HEK293 (cell line): ENCODE measurements around the gene MRPS2.

Experiments
- BCL6B ChIP-seq: fragments of 450-650 bp; formaldehyde crosslinking; IDR thresholded peaks from 2 replicates; pipeline ENCODE4 v1.5.1; 2017; ENCODE audit warnings: missing biosample characterization, missing genetic modification characterization
- HOXA7 ChIP-seq: sonication (generic); formaldehyde crosslinking; IDR thresholded peaks from 2 replicates; pipeline ENCODE4 v1.8.1; 2022; ENCODE audit warnings: missing genetic modification reagents, borderline replicate concordance
- MYNN ChIP-seq: fragments of 450-650 bp; formaldehyde crosslinking; IDR thresholded peaks from 2 replicates; pipeline ENCODE4 v1.5.1; 2016; ENCODE audit warnings: missing biosample characterization, missing genetic modification characterization, borderline replicate concordance
- MZF1 ChIP-seq: fragments of 450-650 bp; formaldehyde crosslinking; IDR thresholded peaks from 2 replicates; pipeline ENCODE4 v1.5.1; 2017; ENCODE audit warnings: missing biosample characterization, missing genetic modification characterization, borderline replicate concordance
- RBAK ChIP-seq: fragments of 450-650 bp; formaldehyde crosslinking; IDR thresholded peaks from 2 replicates; pipeline ENCODE4 v1.5.1; 2016; ENCODE audit warnings: missing biosample characterization, missing genetic modification characterization
- SCRT2 ChIP-seq: fragments of 450-650 bp; formaldehyde crosslinking; IDR thresholded peaks from 2 replicates; pipeline ENCODE4 v1.5.1; 2016; ENCODE audit warnings: missing biosample characterization, missing genetic modification characterization
- SETDB1 ChIP-seq: IDR thresholded peaks from one replicate; pipeline ENCODE4 v1.6.1; 2017; ENCODE audit warnings: mild to moderate bottlenecking, low read length, moderate library complexity, mixed read lengths; ENCODE audit not compliant: insufficient read length
- SP3 ChIP-seq: fragments of 450-650 bp; formaldehyde crosslinking; IDR thresholded peaks from 2 replicates; pipeline ENCODE4 v1.5.1; 2016; ENCODE audit warnings: missing biosample characterization, missing genetic modification characterization
- SP7 ChIP-seq: fragments of 450-650 bp; formaldehyde crosslinking; IDR thresholded peaks from 2 replicates; pipeline ENCODE4 v1.5.1; 2016; ENCODE audit warnings: missing biosample characterization, missing genetic modification characterization
- YY1 ChIP-seq: fragments of 450-650 bp; formaldehyde crosslinking; IDR thresholded peaks from 2 replicates; pipeline ENCODE4 v1.5.1; 2018; ENCODE audit warnings: missing biosample characterization, missing genetic modification characterization
- ZBTB8A ChIP-seq: fragments of 450-650 bp; formaldehyde crosslinking; IDR thresholded peaks from 2 replicates; pipeline ENCODE4 v1.5.1; 2016; ENCODE audit warnings: missing biosample characterization, missing genetic modification characterization
- ZIC2 ChIP-seq: fragments of 450-650 bp; formaldehyde crosslinking; IDR thresholded peaks from 2 replicates; pipeline ENCODE4 v1.5.1; 2016; ENCODE audit warnings: missing biosample characterization, missing genetic modification characterization
- ZNF140 ChIP-seq: fragments of 450-650 bp; formaldehyde crosslinking; IDR thresholded peaks from 2 replicates; pipeline ENCODE4 v1.5.1; 2016; ENCODE audit warnings: missing biosample characterization, missing genetic modification characterization
- ZNF148 ChIP-seq: fragments of 450-650 bp; formaldehyde crosslinking; IDR thresholded peaks from 2 replicates; pipeline ENCODE4 v1.5.0; 2017; ENCODE audit warnings: missing biosample characterization, missing genetic modification characterization, borderline replicate concordance
- ZNF175 ChIP-seq: fragments of 450-650 bp; formaldehyde crosslinking; IDR thresholded peaks from 2 replicates; pipeline ENCODE4 v1.5.1; 2016; ENCODE audit warnings: missing biosample characterization, missing genetic modification characterization
- ZNF184 ChIP-seq: fragments of 450-650 bp; IDR thresholded peaks from 2 replicates; pipeline ENCODE4 v1.5.1; 2018; ENCODE audit warnings: missing biosample characterization, mild to moderate bottlenecking, missing genetic modification characterization
- ZNF19 ChIP-seq: fragments of 450-650 bp; formaldehyde crosslinking; IDR thresholded peaks from 2 replicates; pipeline ENCODE4; 2016; ENCODE audit warnings: missing biosample characterization, missing genetic modification characterization, low read depth
- ZNF221 ChIP-seq: fragments of 450-650 bp; formaldehyde crosslinking; IDR thresholded peaks from 2 replicates; pipeline ENCODE4 v1.5.1; 2017; ENCODE audit warnings: missing biosample characterization, missing genetic modification characterization, borderline replicate concordance
- ZNF26 ChIP-seq: fragments of 450-650 bp; formaldehyde crosslinking; IDR thresholded peaks from 2 replicates; pipeline ENCODE4 v1.5.1; 2016; ENCODE audit warnings: missing biosample characterization, missing genetic modification characterization
- ZNF433 ChIP-seq: fragments of 450-650 bp; formaldehyde crosslinking; IDR thresholded peaks from 2 replicates; pipeline ENCODE4 v1.5.1; 2016; ENCODE audit warnings: missing biosample characterization, missing genetic modification characterization, low read depth
- ZNF514 ChIP-seq: fragments of 450-650 bp; formaldehyde crosslinking; IDR thresholded peaks from 2 replicates; pipeline ENCODE4 v1.5.1; 2016; ENCODE audit warnings: missing biosample characterization, missing genetic modification characterization
- ZNF555 ChIP-seq: fragments of 450-650 bp; formaldehyde crosslinking; conservative IDR thresholded peaks from 2 replicates; pipeline ENCODE4 v1.5.1; 2017; ENCODE audit warnings: missing biosample characterization, mild to moderate bottlenecking, missing genetic modification characterization, inconsistent platforms
- ZNF561 ChIP-seq: fragments of 450-650 bp; IDR thresholded peaks from 2 replicates; pipeline ENCODE4 v1.5.1; 2018; ENCODE audit warnings: missing biosample characterization, missing genetic modification characterization, borderline replicate concordance
- ZNF571 ChIP-seq: fragments of 450-650 bp; formaldehyde crosslinking; IDR thresholded peaks from 2 replicates; pipeline ENCODE4 v1.5.0; 2017; ENCODE audit warnings: missing biosample characterization, missing genetic modification characterization
- ZNF596 ChIP-seq: fragments of 450-650 bp; IDR thresholded peaks from 2 replicates; pipeline ENCODE4 v1.5.0; 2018; ENCODE audit warnings: missing biosample characterization, mild to moderate bottlenecking, missing genetic modification characterization, moderate library complexity
- ZNF600 ChIP-seq: fragments of 450-650 bp; formaldehyde crosslinking; IDR thresholded peaks from 2 replicates; pipeline ENCODE4 v1.5.1; 2016; ENCODE audit warnings: missing biosample characterization, missing genetic modification characterization
- ZNF624 ChIP-seq: fragments of 450-650 bp; formaldehyde crosslinking; IDR thresholded peaks from 2 replicates; pipeline ENCODE4 v1.5.1; 2017; ENCODE audit warnings: missing biosample characterization, missing genetic modification characterization
- ZNF639 ChIP-seq: fragments of 450-650 bp; formaldehyde crosslinking; IDR thresholded peaks from 2 replicates; pipeline ENCODE4 v1.5.1; 2016; ENCODE audit warnings: missing biosample characterization, missing genetic modification characterization
- ZNF658 ChIP-seq: fragments of 450-650 bp; formaldehyde crosslinking; IDR thresholded peaks from 2 replicates; pipeline ENCODE4; 2016; ENCODE audit warnings: missing biosample characterization, missing genetic modification characterization
- ZNF664 ChIP-seq: fragments of 450-650 bp; formaldehyde crosslinking; IDR thresholded peaks from 2 replicates; pipeline ENCODE4 v1.5.1; 2016; ENCODE audit warnings: missing biosample characterization, missing genetic modification characterization
- ZNF701 ChIP-seq: fragments of 450-650 bp; formaldehyde crosslinking; IDR thresholded peaks from 2 replicates; pipeline ENCODE4 v1.5.1; 2016; ENCODE audit warnings: missing biosample characterization, missing genetic modification characterization
- ZSCAN30 ChIP-seq: fragments of 450-650 bp; IDR thresholded peaks from 2 replicates; pipeline ENCODE4 v1.5.1; 2018; ENCODE audit warnings: missing biosample characterization, mild to moderate bottlenecking, missing genetic modification characterization, moderate library complexity
- ZSCAN4 ChIP-seq: fragments of 450-650 bp; formaldehyde crosslinking; IDR thresholded peaks from 2 replicates; pipeline ENCODE4 v1.5.1; 2017; ENCODE audit warnings: missing biosample characterization, missing genetic modification characterization
- ZXDB ChIP-seq: fragments of 450-650 bp; formaldehyde crosslinking; IDR thresholded peaks from 2 replicates; pipeline ENCODE4 v1.5.1; 2016; ENCODE audit warnings: missing biosample characterization, missing genetic modification characterization

The MRPS2 gene

GRCh38 chr9:135500525-135501260 lies at the start of gene MRPS2 (continued):
- TF ChIP-seq ZNF639 (tag by site-specific recombination) (0 out of 2 replicates have a peak, but pooled peaks have one; percentile 36), ZNF184 (tag by site-specific recombination) (no peak), ZNF26 (tag by site-specific recombination) (no peak), ZNF571 (no peak), ZNF596 (tag by site-specific recombination) (peak; percentile 57; the same call in 1 of the 2 replicates), ZIC2 (tag by site-specific recombination) (peak; percentile 80; the same call in 1 of the 2 replicates), ZNF514 (tag by site-specific recombination) (no peak), ZNF433 (no peak), SCRT2 (tag by site-specific recombination) (no peak), BCL6B (tag by site-specific recombination) (peak; percentile 51; the same call in 1 of the 2 replicates), HOXA7 (CRISPR knock-in tag) (no peak), ZNF140 (tag by site-specific recombination) (no peak), ZNF555 (no peak), RBAK (tag by site-specific recombination) (no peak), ZNF148 (tag by site-specific recombination) (0 out of 2 replicates have a peak, but pooled peaks have one; percentile 73), ZNF175 (tag by site-specific recombination) (no peak), ZNF561 (peak; percentile 87), ZNF701 (tag by site-specific recombination) (no peak), ZNF221 (no peak), ZNF600 (peak; percentile 86), ZBTB8A (peak; percentile 26; the same call in 1 of the 2 replicates), ZNF19 (tag by site-specific recombination) (no peak), SP7 (peak; percentile 70), ZNF624 (tag by site-specific recombination) (no peak; the same call in 1 of the 2 replicates), SP3 (tag by site-specific recombination) (peak; percentile 72), YY1 (tag by site-specific recombination) (peak; percentile 91), ZNF658 (tag by site-specific recombination) (no peak), MZF1 (tag by site-specific recombination) (peak; percentile 91), ZNF664 (no peak), ZSCAN30 (tag by site-specific recombination) (0 out of 2 replicates have a peak, but pooled peaks have one; percentile 68), ZSCAN4 (no peak), SETDB1 (no peak), MYNN (no peak), ZXDB (tag by site-specific recombination) (peak; percentile 87)
